Activated CD4-positive, alpha-beta T cell treated with anti-CD3 and anti-CD28 coated beads, Interleukin-2, amount 50 U/mL, for 24 hours (primary cell): ENCODE results near the gene LIPN.
"Not testable (repeated sequence)": the region's sequence is repeated elsewhere in the genome, so short reads cannot be mapped to it uniquely, and the experiment has no call there.

Experiments used
- DNase-seq, 2 donors: peaks; one replicate each; pipeline ENCODE4 v3.0.0-alpha.2; 2020; ENCODE audit warnings: low read depth in 1 of 2, low spot score in 1 of 2

Gene LIPN, protein sequence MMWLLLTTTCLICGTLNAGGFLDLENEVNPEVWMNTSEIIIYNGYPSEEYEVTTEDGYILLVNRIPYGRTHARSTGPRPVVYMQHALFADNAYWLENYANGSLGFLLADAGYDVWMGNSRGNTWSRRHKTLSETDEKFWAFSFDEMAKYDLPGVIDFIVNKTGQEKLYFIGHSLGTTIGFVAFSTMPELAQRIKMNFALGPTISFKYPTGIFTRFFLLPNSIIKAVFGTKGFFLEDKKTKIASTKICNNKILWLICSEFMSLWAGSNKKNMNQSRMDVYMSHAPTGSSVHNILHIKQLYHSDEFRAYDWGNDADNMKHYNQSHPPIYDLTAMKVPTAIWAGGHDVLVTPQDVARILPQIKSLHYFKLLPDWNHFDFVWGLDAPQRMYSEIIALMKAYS

DNA sequence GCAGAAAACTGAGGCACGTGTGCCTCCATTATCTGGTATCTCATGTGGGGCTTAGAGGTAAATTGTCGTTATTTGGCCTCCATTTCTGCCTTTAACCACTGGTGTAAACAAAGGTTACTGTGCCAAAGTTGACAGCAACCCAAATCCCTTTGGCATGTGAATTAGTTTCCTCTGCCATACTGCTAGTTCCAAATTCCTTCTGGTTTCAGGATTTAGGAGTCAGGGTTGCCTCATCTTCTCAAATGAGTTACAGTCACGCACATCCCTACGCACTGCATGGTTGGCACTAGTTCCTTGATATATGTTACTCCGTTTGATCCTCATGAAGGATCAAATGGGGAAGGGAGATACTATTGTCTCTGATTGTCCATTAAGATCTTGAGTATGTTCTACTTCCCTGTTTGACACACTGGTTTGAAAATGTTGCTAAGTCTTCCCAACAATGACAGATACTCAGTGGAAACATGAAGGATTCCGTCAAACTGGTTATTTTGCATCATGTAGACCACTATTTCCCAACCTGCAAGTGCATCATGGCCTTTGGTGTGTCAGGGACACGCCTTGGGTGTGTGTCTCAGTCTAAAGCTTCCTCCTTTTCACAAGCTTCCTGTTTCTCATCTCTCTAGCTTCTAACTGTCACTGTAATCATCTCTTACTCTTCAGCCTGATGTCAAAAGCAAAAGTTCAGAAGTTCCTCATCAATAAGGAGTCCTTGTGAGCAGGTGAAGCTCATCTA lies at the start of gene LIPN:
TSS of gene LIPN (plus strand) at position 655 of the 736 bp plus-strand sequence. CDS start 1,386 bp downstream, outside the sequence.
- DNase-seq, result no peak

DNA sequence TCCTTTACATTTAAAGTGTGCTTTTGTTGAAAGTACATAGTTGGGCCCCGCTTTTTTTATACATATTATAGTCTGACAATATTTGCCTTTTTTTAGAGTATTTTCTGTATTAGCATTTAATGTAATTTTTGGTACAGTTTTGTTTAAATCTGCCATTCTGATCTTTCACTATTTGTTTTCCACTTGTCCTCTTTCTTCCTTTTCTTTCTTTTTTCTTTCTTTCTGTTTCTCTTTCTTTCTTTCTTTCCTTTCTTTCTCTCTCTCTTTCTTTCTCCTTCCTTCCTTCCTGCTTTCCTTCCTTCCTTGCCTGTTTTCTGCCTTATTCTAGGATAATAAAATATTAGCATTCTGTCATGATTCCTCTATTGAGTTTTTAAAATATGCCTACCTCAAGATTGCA lies 44.3 kb upstream of the LIPN start:
- DNase-seq, result no peak

DNA sequence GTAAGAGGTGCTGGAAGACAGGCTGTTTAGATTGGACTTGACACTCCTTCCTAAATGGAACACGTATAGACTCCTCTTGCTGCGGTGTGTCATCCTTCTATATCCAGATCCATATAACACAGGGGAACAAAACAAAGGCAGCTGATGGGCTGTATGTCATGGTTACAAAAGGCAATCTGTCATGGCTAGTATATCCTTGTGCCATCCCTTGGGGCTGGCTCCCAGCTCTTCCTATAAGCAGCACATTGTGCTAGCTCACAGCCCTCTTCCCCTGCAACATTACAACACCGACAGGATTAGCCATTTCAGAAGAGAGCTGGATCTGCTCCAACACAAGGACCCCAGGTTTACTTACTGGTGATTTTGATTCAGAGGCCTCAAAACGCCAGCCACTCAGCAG lies 38.4 kb upstream of the LIPN start:
- DNase-seq, result no peak

DNA sequence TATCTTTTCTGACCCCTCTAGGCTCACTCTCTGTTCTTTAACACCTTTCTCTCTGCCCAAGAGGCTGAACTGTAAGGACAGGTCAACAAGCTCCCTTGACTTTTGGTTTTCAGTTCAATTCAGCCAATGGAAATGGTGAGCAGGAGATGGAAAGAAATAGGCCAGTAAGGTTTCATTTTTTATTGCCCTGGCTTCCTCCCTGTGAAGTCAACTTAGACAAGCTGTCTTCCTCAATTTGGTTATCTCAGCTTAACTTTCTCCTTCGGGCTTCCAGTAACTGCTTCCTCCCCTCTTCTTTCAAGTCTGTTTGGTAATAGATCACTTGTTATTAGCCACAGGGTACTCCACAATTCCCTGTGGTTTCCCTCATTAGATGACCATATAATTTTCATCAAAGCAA lies 34.0 kb upstream of the LIPN start:
- no peak for DNase-seq

- DNase-seq, result peak in 1 of 2 donors; percentile 3
These were observed 31.6 kb upstream of the LIPN start for GRCh38 chr10:88728107-88728763.

DNA sequence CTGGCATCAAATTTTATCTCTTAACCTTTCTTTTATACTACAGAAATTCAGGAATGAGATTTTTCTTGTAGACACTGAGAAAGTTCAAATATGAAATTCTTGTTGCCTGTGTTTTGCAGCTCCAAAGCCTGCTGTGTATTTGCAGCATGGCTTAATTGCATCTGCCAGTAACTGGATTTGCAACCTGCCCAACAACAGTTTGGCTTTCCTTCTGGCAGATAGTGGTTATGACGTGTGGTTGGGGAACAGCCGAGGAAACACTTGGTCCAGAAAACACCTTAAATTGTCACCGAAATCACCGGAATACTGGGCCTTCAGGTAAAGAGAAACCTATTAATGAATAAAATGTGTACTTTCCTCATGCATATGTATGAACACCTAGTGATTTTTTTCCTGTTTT lies 29.0 kb upstream of the LIPN start:
- DNase-seq, result no peak

DNA sequence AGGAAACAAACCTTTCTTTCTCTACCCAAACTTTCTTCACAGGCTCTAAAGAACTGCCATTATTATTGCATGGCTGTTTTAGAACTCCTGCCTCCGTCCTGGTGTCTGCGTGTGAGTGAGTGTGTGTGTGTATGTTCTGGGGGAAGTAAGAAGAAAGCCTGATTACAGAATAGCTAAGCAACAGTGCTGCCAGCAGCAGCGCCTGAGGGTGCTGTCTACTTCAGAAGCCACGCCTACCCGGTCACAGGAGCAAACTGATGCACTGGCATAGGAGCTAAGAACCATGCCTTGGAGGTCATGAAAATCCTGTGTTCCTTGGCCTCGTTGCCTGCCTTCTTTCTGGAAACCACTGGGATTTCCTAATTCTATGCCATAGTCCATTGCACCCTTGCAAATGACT lies 28.5 kb upstream of the LIPN start:
- no peak for DNase-seq

GRCh38 chr10:88733215-88733614 lies 26.6 kb upstream of the LIPN start:
- DNase-seq, result no peak

GRCh38 chr10:88735661-88736060 lies 24.2 kb upstream of the LIPN start:
- DNase-seq, result no peak

DNA sequence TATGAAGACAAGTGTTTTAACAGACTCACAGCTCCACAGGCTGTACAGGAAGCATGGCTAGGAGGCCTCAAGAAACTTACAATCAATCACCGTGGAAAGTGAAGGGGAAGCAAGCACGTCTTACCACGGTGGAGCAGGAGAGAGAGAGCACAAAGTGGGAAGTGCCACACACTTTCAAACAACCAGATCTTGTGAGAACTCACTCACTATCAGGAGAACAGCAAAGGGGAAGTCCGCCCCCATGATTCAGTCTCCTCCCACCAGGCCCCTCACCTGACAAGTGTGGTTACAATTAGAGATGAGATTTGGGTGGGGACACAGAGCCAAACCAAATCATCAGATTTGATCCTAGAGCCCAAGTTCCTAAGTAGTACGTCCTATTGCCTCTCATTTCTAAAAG lies 17.9 kb upstream of the LIPN start:
- not testable (repeated sequence) for DNase-seq

DNA sequence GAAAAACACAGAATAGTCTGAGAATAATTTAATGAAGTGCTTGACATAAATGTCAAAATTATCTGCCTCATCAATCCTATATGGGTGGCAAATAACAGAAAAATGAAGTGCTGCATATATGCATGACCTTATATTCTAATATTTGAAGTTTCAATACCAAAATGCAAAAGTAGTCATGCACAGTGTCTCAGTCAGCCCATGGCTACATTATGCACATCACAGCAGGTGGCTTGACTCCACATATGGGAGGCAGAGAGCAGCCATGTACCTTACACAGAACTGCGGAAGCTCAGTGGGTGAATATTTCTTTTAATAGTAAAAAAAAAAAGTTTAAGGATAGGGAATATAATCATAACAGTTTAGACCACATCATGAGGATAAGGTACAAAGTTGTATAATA lies 17.4 kb upstream of the LIPN start:
- DNase-seq, result no peak

DNA sequence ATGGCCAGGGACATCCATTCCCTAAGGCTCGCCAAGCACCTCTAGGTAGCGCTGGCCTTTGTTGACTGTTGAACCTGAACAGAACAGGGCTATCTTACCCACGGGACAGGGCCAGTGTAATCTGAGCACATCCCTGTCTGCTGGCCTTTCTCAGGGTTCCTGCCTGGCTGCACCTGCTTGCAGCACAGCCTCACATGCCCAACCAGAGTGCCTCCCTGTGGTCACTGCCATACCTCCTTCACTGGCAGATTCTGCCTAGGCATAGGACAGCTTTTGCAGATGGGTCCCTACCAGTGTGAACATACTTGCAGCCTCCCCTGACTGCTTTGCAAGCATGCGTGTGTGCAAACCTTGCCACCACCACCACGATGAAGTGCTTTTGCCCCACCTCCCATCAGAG lies 15.8 kb upstream of the LIPN start:
- no peak for DNase-seq

GRCh38 chr10:88745633-88746032 lies 14.2 kb upstream of the LIPN start:
- no peak for DNase-seq

DNA sequence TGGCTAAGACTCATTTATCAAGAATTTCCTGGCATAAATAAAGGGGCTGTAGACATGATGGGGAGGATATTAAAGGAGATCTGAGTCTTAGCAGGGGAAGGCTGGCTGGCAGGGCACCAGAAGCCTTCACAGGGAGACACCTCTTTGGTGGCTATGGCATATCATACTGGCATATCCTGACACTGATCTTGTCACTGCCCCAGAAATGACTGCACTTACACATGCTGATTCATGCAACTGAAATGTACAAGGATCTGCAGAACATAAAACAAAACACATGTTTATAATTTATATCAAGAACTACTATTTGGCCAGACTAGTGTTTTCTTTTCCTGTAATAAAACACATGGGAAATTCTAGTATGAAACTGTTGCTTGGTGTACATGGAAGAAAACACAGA lies 5.5 kb upstream of the LIPN start:
- no peak for DNase-seq

DNA sequence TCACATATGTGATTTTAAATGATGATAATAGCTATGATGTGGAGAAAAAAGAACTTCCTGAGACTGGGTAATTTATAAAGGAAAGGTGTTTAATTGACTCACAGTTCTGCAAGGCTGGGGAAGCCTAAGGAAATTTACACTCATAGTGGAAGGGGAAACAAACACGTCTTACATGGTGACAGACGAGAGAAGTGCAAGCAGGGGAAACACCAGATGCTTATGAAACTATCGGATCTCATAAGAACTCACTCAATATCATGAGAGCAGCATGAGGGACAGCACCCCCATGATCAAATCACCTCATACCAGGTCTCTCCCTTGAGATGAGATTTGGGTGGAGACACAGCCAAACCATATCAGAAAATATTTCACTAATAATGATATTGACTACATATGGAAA lies 4.1 kb upstream of the LIPN start:
- DNase-seq, result peak in 1 of 2 donors; percentile 27

DNA sequence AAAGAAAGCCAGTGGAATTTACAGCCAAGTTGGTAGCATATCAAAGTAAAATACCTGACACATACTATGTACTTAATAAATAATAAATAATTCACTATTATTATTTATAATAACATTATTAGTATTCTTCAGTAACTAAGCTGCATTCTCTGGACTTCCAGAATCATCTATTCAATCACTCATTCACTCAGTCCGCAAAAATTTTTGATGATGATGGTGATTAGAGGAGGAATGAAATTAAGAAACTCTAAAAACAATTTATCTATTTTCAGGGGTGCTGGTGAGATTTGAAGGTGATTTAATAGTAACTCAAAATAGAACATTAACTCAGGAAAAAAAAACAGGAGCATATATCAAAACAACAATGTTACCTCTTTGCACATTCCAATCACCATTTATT lies 3.2 kb upstream of the LIPN start:
- no peak for DNase-seq

- no peak for DNase-seq
These were observed 3.1 kb downstream of the LIPN start for GRCh38 chr10:88762906-88763305.

DNA sequence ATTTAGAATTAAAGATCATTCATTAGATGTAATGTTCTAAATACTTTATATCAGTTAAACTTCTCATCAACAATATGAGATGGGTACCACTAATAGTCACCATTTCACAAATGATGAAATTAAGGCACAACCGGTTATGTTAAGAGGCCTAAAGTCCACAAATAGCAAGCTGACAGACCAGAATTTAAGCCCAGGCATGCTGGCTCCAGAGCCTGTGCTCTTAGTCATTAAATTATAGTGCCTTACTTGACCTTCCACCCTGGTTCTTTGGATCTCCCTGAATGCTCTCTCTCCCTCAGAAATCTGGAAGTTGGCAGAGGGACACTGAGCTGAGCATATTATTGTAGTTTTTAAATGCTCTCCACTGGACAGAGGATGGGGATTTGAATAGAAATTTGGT lies 3.6 kb downstream of the LIPN start:
- DNase-seq, result no peak

DNA sequence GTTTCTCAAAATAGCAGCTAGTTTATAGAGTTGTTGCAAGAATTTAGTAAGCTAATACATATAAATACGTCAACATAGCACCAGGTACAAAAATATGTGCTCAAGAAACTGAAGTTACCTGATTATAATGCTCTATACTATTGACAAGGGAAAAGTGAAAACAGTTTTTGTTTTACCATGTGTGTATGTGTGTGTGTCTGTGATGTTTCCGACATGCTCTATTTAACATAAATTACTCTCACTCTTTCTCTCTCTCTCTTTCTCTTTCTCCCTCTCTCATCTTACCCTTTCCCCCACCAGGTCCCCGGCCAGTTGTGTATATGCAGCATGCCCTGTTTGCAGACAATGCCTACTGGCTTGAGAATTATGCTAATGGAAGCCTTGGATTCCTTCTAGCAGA lies 4.3 kb downstream of the LIPN start:
- no peak for DNase-seq

DNA sequence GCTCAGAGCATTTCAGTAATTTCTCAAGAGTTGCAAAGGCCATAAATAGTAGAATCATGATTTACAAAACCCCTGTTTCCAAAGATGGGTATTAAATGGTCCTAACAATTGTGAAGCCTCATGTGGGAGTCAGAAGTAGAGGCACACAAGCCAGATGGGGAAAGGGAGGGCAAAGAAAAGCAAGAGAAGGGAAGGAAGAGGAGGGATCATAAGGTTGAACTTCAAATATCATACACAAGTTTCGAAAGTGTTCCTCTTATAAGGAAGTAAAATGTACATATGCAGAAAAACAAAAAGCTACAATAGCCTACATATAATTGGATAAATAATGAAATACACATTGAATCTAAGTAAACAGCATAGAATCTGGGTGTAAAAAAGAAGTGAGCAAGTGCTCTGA lies 6.0 kb downstream of the LIPN start:
- no peak for DNase-seq

DNA sequence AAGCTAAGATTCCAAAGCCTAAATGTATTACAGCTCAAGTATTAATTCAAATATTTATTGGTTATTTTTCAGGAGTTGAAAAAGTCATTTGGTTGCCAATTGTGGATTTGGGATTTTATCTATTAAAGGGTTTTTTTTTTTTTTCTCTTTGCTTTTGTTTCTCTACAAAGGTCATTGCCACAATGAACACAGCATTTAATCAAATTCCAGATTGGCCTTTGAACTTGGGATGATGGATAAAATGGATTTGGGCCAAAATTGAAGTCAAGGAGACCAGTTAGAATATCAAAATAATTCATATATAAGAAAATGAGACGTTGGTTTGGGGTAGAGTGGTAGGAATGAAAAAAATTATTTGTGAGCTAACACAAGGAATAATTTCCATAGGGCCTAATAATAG lies 9.6 kb downstream of the LIPN start:
- no peak for DNase-seq

DNA sequence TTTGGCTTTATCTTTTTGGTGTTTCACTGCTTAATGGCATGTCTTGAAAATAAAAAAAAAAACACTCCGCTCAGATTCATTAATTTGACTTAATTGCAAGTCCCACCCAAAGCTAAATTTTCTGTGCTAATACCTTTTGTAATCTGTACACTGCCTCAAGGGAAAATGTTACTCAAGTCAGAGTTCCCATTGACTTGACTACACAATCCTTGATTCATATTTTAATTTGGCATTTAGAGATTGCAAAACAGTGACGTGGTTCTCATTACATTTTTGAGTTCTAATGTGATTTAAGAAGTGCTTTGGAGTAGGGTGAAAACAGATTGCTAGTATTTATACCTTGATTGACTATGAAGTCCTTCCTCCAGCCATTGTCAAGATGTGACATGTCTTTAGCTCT lies 21.4 kb downstream of the LIPN start:
- DNase-seq, result no peak
